H9 (cell line): Measurements from ENCODE around the gene KRT6A. TPM values are rescaled to one million over a fixed set of nuclear protein-coding genes. Genes with fewer than 3 reads are reported as not detected.
A peak's percentile ranks its signal among the peaks of the same experiment; 100 is the strongest.

ENCODE experiments used
- DNase-seq: peaks from one replicate; pipeline ENCODE4 v3.0.0-alpha.2; 2017
- H2AFZ ChIP-seq: one replicate; pipeline ENCODE4 v1.6.1; 2013; ENCODE audit warnings: mild to moderate bottlenecking, low read length, control low read depth, moderate library complexity
- H2AK5ac ChIP-seq: 2 replicates; pipeline ENCODE4 v1.6.1; 2013; ENCODE audit warnings: low read length, control low read depth, mixed read lengths; ENCODE audit not compliant: insufficient read length
- H2BK120ac ChIP-seq: one replicate; pipeline ENCODE4 v1.6.1; 2013; ENCODE audit warnings: low read depth, mild to moderate bottlenecking, low read length, control low read depth, inconsistent platforms; ENCODE audit not compliant: poor library complexity, severe bottlenecking
- H2BK12ac ChIP-seq: 2 replicates; pipeline ENCODE4 v1.6.1; 2013; ENCODE audit warnings: low read length, control low read depth, mixed read lengths, low read depth; ENCODE audit not compliant: insufficient read length
- H2BK15ac ChIP-seq: 2 replicates; pipeline ENCODE4 v1.6.1; 2013; ENCODE audit warnings: low read depth, low read length, control low read depth
- H2BK20ac ChIP-seq: one replicate; pipeline ENCODE4 v1.6.1; 2013; ENCODE audit warnings: low read depth, mild to moderate bottlenecking, low read length, control low read depth, inconsistent platforms; ENCODE audit not compliant: poor library complexity, severe bottlenecking
- H2BK5ac ChIP-seq: 2 replicates; pipeline ENCODE4 v1.6.1; 2013; ENCODE audit warnings: low read length, control low read depth, mixed read lengths; ENCODE audit not compliant: insufficient read length
- H3K14ac ChIP-seq: 2 replicates; pipeline ENCODE4 v1.6.1; 2013; ENCODE audit warnings: low read length, control low read depth; ENCODE audit not compliant: insufficient read depth
- H3K18ac ChIP-seq: 2 replicates; pipeline ENCODE4 v1.6.1; 2013; ENCODE audit warnings: low read depth, mild to moderate bottlenecking, mixed read lengths, low read length, control low read depth; ENCODE audit not compliant: insufficient read length
- H3K23ac ChIP-seq: 2 replicates; pipeline ENCODE4 v1.6.1; 2013; ENCODE audit warnings: low read length, control low read depth, mixed read lengths, low read depth; ENCODE audit not compliant: insufficient read length
- H3K23me2 ChIP-seq: 2 replicates; pipeline ENCODE4 v1.6.1; 2013; ENCODE audit warnings: low read depth, mild to moderate bottlenecking, mixed read lengths, low read length, control low read depth; ENCODE audit not compliant: insufficient read length, poor library complexity, severe bottlenecking
- H3K27ac ChIP-seq: 2 replicates; pipeline ENCODE4 v1.5.1; 2013; ENCODE audit warnings: low read length, control low read depth, mixed read lengths, low read depth; ENCODE audit not compliant: insufficient read length
- H3K27me3 ChIP-seq: 2 replicates; pipeline ENCODE4 v1.6.1; 2013; ENCODE audit warnings: low read length, control low read depth, inconsistent platforms; ENCODE audit not compliant: insufficient read depth
- H3K4ac ChIP-seq: 2 replicates; pipeline ENCODE4 v1.6.1; 2013; ENCODE audit warnings: low read depth, mild to moderate bottlenecking, control low read depth, inconsistent platforms, low read length, moderate library complexity
- H3K4me1 ChIP-seq: 2 replicates; pipeline ENCODE4 v1.6.1; 2013; ENCODE audit warnings: low read length, control low read depth, inconsistent platforms; ENCODE audit not compliant: insufficient read depth
- H3K4me2 ChIP-seq: 2 replicates; pipeline ENCODE4 v1.6.1; 2013; ENCODE audit warnings: low read length, control low read depth, mixed read lengths; ENCODE audit not compliant: insufficient read length, insufficient read depth
- H3K56ac ChIP-seq: 2 replicates; pipeline ENCODE4 v1.6.1; 2013; ENCODE audit warnings: low read depth, mild to moderate bottlenecking, mixed read lengths, low read length, control low read depth; ENCODE audit not compliant: insufficient read length
- H3K79me1 ChIP-seq: 2 replicates; pipeline ENCODE4 v1.6.1; 2013; ENCODE audit warnings: low read depth, mild to moderate bottlenecking, moderate library complexity, low read length, control low read depth, inconsistent platforms; ENCODE audit not compliant: insufficient read depth, poor library complexity, severe bottlenecking
- H3K79me2 ChIP-seq: 2 replicates; pipeline ENCODE4 v1.6.1; 2013; ENCODE audit warnings: low read length, control low read depth, inconsistent platforms; ENCODE audit not compliant: insufficient read depth
- H3K9ac ChIP-seq: 2 replicates; pipeline ENCODE4 v1.6.1; 2013; ENCODE audit warnings: low read length, control low read depth, mixed read lengths; ENCODE audit not compliant: insufficient read length; ENCODE audit errors: extremely low read depth
- H3K9me3 ChIP-seq: one replicate; pipeline ENCODE4 v1.6.1; 2013; ENCODE audit warnings: low read depth, low read length, inconsistent platforms; ENCODE audit not compliant: control insufficient read depth
- H3T11ph ChIP-seq: one replicate; pipeline ENCODE4 v1.6.1; 2013; ENCODE audit warnings: mild to moderate bottlenecking, low read length, control low read depth, inconsistent platforms
- H4K20me1 ChIP-seq: one replicate; pipeline ENCODE4 v1.6.1; 2013; ENCODE audit not compliant: control insufficient read depth, insufficient read length, insufficient read depth
- H4K5ac ChIP-seq: 2 replicates; pipeline ENCODE4 v1.6.1; 2013; ENCODE audit warnings: low read depth, mild to moderate bottlenecking, mixed read lengths, low read length, control low read depth; ENCODE audit not compliant: insufficient read length
- H4K8ac ChIP-seq: replicated peaks from 2 replicates; pipeline ENCODE4 v1.6.1; 2013; ENCODE audit warnings: low read length, control low read depth, mixed read lengths, low read depth; ENCODE audit not compliant: insufficient read length
- H4K91ac ChIP-seq: 2 replicates; pipeline ENCODE4 v1.6.1; 2013; ENCODE audit warnings: low read depth, mild to moderate bottlenecking, moderate library complexity, mixed read lengths, low read length, control low read depth; ENCODE audit not compliant: insufficient read length
- H3K27ac Mint-ChIP-seq, 3 experiments: 2 replicates in 2 of 3; 3 replicates in 1 of 3; pipeline ENCODE4 v1.8.0; 2020 to 2021; ENCODE audit warnings: mixed read lengths in 3 of 3, mild to moderate bottlenecking in 1 of 3, moderate library complexity in 1 of 3
- H3K27me3 Mint-ChIP-seq: 2 replicates; pipeline ENCODE4 v1.8.0; 2021; ENCODE audit warnings: low read depth, mild to moderate bottlenecking, moderate library complexity, mixed read lengths
- H3K36me3 Mint-ChIP-seq, 3 experiments: 2 replicates in 2 of 3; 3 replicates in 1 of 3; pipeline ENCODE4 v1.8.0; 2020 to 2021; ENCODE audit warnings: low read depth in 3 of 3, mixed read lengths in 3 of 3; ENCODE audit not compliant: insufficient read depth in 1 of 3
- H3K4me1 Mint-ChIP-seq, 2 experiments: 2 replicates each; pipeline ENCODE4 v1.8.0; 2020; ENCODE audit warnings: mixed read lengths in 2 of 2
- H3K4me3 Mint-ChIP-seq, 2 experiments: 2 replicates in 1 of 2; 3 replicates in 1 of 2; pipeline ENCODE4 v1.8.0; 2020 to 2021; ENCODE audit warnings: mild to moderate bottlenecking in 2 of 2, mixed read lengths in 2 of 2, moderate library complexity in 1 of 2
- H3K9me3 Mint-ChIP-seq, 2 experiments: 2 replicates in 1 of 2; 3 replicates in 1 of 2; pipeline ENCODE4 v1.8.0; 2020; ENCODE audit warnings: mild to moderate bottlenecking in 2 of 2, mixed read lengths in 2 of 2, moderate library complexity in 1 of 2
- WGBS: extraction: QIAGEN DNeasy Blood & Tissue Kit; methylation state at CpG from one replicate; pipeline ENCODE4 v1.1.7; 2013; ENCODE audit warnings: missing lambda C conversion rate, low lambda C conversion rate, mixed read lengths; ENCODE audit not compliant: insufficient read length; ENCODE audit errors: extremely low coverage; 5-methylcytosine and 5-hydroxymethylcytosine counted together
- total RNA-seq: library from RNA; stranded (reverse); gene quantifications from 2 replicates; pipeline ENCODE4 v1.2.1, GENCODE V29; 2021
- TF ChIP-seq, protein P1 (sequence below): fragments of 200-600 bp; sonication (generic); conservative IDR thresholded peaks from 3 replicates; pipeline ENCODE4 v1.8.0; 2021; ENCODE audit warnings: antibody characterized with exemption, mild to moderate bottlenecking

Gene KRT6A
- total RNA-seq, 1 experiment from 2014 or later: not detected

DNA sequence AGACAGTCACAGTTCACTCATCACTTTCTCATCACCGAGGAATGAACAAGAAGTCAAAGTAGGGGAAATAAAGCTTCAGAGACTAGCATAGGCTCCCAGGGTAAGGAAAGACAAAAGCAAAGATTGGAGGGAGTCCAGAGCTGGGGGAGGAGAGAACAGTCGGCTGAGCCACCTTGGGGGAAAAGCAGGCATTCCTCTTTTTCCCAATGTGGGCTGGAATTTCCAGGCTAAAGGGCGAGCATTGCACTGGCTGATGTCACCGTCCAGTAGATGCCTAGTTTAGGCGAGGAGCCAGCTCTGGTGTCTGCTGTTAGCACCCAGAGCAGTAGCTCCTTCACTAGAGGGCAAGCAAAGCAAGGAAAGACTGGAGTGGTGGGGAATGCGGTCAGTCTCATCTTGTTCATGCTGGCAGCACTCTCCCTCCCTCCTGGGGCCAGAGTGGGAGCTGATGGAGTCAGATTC, 50.4 kb downstream of the KRT6A start:
- no peak overlapping the region for H3K4ac ChIP-seq
- peaks cover 8% of the 10 kb centered on the region for H3K27me3 Mint-ChIP-seq
- no peak overlapping the region for H2BK12ac ChIP-seq
- no peak overlapping the region for H3K27ac ChIP-seq
- no peak overlapping the region for H3K9ac ChIP-seq
- H3K4me3 Mint-ChIP-seq: 0 out of 5 replicates have a peak overlapping the region, but pooled peaks of 1 of the 2 experiments have one; percentile 0
- peak; percentile 83 for DNase-seq
- H3K9me3 ChIP-seq: no peaks in the 10 kb centered on the region
- H3K56ac ChIP-seq: no peak overlapping the region
- no peaks in the 10 kb centered on the region for H3K79me2 ChIP-seq
- H2BK20ac ChIP-seq: no peak overlapping the region
- H4K20me1 ChIP-seq: no peaks in the 10 kb centered on the region
- H3K79me1 ChIP-seq: no peaks in the 10 kb centered on the region
- H3K4me2 ChIP-seq: no peak overlapping the region
- H3K23me2 ChIP-seq: no peaks in the 10 kb centered on the region
- no peaks in the 10 kb centered on the region for H3K9me3 Mint-ChIP-seq
- no peak overlapping the region for H2AFZ ChIP-seq
- H3K27ac Mint-ChIP-seq: peak overlapping the region in 1 of 3 experiments; percentile 41; a peak in 2 of 7 replicates
- H3T11ph ChIP-seq: no peak overlapping the region
- no peak overlapping the region for H2AK5ac ChIP-seq
- no peak overlapping the region for H4K91ac ChIP-seq
- TF ChIP-seq, protein P1, sequence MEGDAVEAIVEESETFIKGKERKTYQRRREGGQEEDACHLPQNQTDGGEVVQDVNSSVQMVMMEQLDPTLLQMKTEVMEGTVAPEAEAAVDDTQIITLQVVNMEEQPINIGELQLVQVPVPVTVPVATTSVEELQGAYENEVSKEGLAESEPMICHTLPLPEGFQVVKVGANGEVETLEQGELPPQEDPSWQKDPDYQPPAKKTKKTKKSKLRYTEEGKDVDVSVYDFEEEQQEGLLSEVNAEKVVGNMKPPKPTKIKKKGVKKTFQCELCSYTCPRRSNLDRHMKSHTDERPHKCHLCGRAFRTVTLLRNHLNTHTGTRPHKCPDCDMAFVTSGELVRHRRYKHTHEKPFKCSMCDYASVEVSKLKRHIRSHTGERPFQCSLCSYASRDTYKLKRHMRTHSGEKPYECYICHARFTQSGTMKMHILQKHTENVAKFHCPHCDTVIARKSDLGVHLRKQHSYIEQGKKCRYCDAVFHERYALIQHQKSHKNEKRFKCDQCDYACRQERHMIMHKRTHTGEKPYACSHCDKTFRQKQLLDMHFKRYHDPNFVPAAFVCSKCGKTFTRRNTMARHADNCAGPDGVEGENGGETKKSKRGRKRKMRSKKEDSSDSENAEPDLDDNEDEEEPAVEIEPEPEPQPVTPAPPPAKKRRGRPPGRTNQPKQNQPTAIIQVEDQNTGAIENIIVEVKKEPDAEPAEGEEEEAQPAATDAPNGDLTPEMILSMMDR: peak; percentile 21; the same call in 1 of the 3 replicates
- H3K23ac ChIP-seq: no peak overlapping the region
- no peak overlapping the region for H4K8ac ChIP-seq
- WGBS: no CpG with 5 or more reads among the region's 6 CpGs
- no peaks in the 10 kb centered on the region for H3K36me3 Mint-ChIP-seq
- H3K27me3 ChIP-seq: no peaks in the 10 kb centered on the region
- H3K4me1 ChIP-seq: 0 out of 2 replicates have a peak, but pooled peaks cover 2% of the 10 kb centered on the region
- no peak overlapping the region for H2BK15ac ChIP-seq
- no peak overlapping the region for H3K18ac ChIP-seq
- peaks cover 20 to 25% of the 10 kb centered on the region in 2 experiments for H3K4me1 Mint-ChIP-seq
- H2BK5ac ChIP-seq: no peak overlapping the region
- no peak overlapping the region for H2BK120ac ChIP-seq
- no peak overlapping the region for H3K14ac ChIP-seq
- no peak overlapping the region for H4K5ac ChIP-seq
